ENCODE results near the gene TGIF1.

TGIF1 gene

DNA sequence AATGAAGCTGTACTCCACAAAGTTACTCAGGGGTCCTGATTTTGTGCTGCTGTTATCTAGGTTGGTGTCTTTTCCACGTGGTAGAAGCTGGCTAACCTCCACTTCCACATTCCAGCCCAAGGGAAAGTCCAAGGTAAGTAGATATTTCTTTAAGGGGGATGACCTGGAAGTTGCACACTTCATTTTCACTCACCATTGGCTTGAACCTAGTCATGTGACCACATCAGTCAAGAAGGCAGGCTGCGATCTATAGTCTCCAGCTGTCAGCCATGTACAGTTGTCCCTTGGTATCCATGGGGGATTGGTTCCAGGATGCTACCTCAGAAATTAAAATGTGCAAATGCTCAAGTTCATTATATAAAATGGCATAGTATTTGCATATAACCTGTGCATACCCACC lies 31.9 kb upstream of the TGIF1 start:
- no peak for DNase-seq (ENCODE audit: extremely low spot score)
- CTCF ChIA-PET = interaction anchor here (1.5 kb wide), 1 partner anchor 9 kb away, joined by 5 read pairs; no protein-coding TSS in a partner anchor
- POLR2A ChIA-PET = no interaction called here
- TF ChIP-seq CTCF (IDR thresholded peaks at IDR 0.05; ENCODE audit: control extremely low read depth, extremely low read depth, low read depth, missing control alignments) = no peak

DNA sequence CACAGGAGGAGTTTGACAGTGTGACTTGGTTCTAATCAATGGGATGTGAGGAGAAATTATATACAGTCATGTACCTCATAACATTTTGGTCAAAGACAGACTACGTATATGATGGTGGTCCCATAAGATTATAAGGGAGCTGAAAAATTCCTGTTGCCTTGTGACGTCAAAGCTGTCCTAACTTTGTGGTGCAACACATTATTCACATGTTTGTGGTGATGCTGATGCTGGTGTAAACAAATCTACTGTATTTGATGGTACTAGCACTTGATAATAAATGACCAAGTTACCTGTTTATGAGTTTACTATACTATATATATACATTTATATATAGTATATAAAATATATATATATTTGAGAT lies 29.1 kb upstream of the TGIF1 start:
- DNase-seq (ENCODE audit: extremely low spot score) = no peak
- ChIA-PET POLR2A (no interaction called here), CTCF (interaction anchor here (1.5 kb wide), 1 partner anchor 34 kb away, joined by 5 read pairs; no protein-coding TSS in a partner anchor)
- no peak for TF ChIP-seq CTCF (IDR thresholded peaks at IDR 0.05; ENCODE audit: control extremely low read depth, extremely low read depth, low read depth, missing control alignments)

- no peak for DNase-seq (ENCODE audit: extremely low spot score)
- TF ChIP-seq CTCF (IDR thresholded peaks at IDR 0.05; ENCODE audit: control extremely low read depth, extremely low read depth, low read depth, missing control alignments) = no peak
- CTCF ChIA-PET = no interaction called here
- POLR2A ChIA-PET = no interaction called here
These were observed 27.1 kb upstream of the TGIF1 start for GRCh38 chr18:3422905-3423304.

- TF ChIP-seq CTCF (IDR thresholded peaks at IDR 0.05; ENCODE audit: control extremely low read depth, extremely low read depth, low read depth, missing control alignments) = no peak
- DNase-seq (ENCODE audit: extremely low spot score) = no peak
- POLR2A ChIA-PET = no interaction called here
- CTCF ChIA-PET = interaction anchor here (1.4 kb wide), 1 partner anchor 12 kb away, joined by 3 read pairs; no protein-coding TSS in a partner anchor
These were observed 25.6 kb upstream of the TGIF1 start for GRCh38 chr18:3424280-3424890.

GRCh38 chr18:3425030-3425429 lies 24.9 kb upstream of the TGIF1 start:
- CTCF ChIA-PET = interaction anchor here (1.4 kb wide), 1 partner anchor 11 kb away, joined by 3 read pairs; no protein-coding TSS in a partner anchor
- POLR2A ChIA-PET = no interaction called here

DNA sequence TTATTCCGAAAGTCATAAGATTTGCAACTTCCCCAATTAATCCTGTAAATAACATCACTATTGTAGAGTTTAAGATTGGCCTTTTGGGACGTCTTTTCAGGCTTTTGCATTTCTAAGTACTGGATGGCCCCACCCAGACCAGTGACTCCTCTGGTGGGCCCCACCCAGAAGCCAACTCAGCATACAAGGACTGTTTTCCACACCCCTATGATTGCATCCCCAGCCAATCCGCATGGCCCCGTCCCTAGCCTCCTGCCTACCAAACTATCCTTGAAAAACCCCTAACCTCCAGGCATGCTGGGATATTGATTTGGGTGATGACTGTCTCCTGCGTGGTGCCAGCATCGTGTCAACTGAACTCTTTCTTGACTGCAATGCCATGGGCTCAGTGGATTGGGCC lies 24.5 kb upstream of the TGIF1 start:
- no peak for DNase-seq (ENCODE audit: extremely low spot score)
- ChIA-PET CTCF (interaction anchor here (1.4 kb wide), 1 partner anchor 11 kb away, joined by 3 read pairs; no protein-coding TSS in a partner anchor), POLR2A (no interaction called here)
- TF ChIP-seq CTCF (IDR thresholded peaks at IDR 0.05; ENCODE audit: control extremely low read depth, extremely low read depth, low read depth, missing control alignments) = no peak

More at GRCh38 chr18:3425030-3425429, 24.9 kb upstream of the TGIF1 start:
- TF ChIP-seq CTCF (IDR thresholded peaks at IDR 0.05; ENCODE audit: control extremely low read depth, extremely low read depth, low read depth, missing control alignments) = no peak
- no peak for DNase-seq (ENCODE audit: extremely low spot score)
